Stimulated activated naive CD8-positive, alpha-beta T cell treated with anti-CD3 and anti-CD28 coated beads, Interleukin-15, amount 100 ng/mL, for 72 hours (primary cell): ENCODE measurements around the gene GTSE1.

Source experiments
- ATAC-seq: fragments of 150-1000 bp; cut with Tn5 transposase; 2 replicates; pipeline ENCODE4 v1.10.0; 2021; ENCODE audit warnings: mild to moderate bottlenecking, moderate library complexity
- DNase-seq, 2 donors: peaks; one replicate each; pipeline ENCODE4 v3.0.0; 2021 to 2022
- H3K27ac Mint-ChIP-seq, 2 donors: one replicate each; pipeline ENCODE4 v1.8.0; 2022; ENCODE audit warnings: mild to moderate bottlenecking in 2 of 2, mixed read lengths in 2 of 2, moderate library complexity in 2 of 2
- H3K27me3 Mint-ChIP-seq: one replicate; pipeline ENCODE4 v1.8.0; 2022; ENCODE audit warnings: mixed read lengths
- H3K4me1 Mint-ChIP-seq: one replicate; pipeline ENCODE4 v1.8.0; 2022; ENCODE audit warnings: mild to moderate bottlenecking, mixed read lengths
- H3K4me3 Mint-ChIP-seq, 2 donors: one replicate each; pipeline ENCODE4 v1.8.0; 2022; ENCODE audit warnings: mild to moderate bottlenecking in 2 of 2, mixed read lengths in 2 of 2, moderate library complexity in 1 of 2
- H3K9me3 Mint-ChIP-seq, 2 donors: one replicate each; pipeline ENCODE4 v1.8.0; 2022; ENCODE audit warnings: mixed read lengths in 2 of 2

Gene GTSE1

DNA sequence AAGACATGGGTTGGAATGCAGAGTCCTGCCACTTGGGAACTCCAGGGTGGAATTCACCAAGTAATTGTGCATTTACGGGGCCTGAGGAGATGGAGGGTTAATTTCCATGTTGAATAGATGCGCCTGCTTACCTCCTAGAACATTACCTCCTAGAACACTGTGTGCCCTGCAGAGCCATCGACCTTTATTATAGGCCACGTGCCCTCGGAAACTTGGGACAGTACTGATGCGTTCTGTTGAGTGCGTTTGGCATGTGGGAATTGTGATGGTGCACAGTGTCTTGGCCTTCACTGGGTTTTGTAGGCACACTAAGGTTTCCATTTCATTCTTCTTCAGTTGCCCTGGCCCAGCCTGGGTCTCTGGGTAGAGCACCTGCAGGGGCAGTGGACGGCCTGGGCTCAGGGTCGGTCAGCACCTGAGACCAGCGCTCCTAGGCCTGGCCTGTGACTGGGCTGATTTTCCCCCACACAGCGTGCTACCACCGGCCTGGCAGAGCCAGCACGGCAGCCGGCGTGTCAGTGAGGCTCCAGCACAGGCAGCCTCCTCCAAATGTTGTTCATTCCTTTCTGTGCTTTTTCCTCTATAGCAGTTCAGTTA is 51.5 kb downstream of the GTSE1 start:
- H3K27me3 Mint-ChIP-seq, result no peaks in the 10 kb centered on the region
- peak overlapping the region in 1 of 2 donors; percentile 19 for H3K27ac Mint-ChIP-seq
- DNase-seq (no peak), ATAC-seq (no peak)
- no peak overlapping the region for H3K4me3 Mint-ChIP-seq
- peaks cover 4% of the 10 kb centered on the region for H3K4me1 Mint-ChIP-seq
- H3K9me3 Mint-ChIP-seq, result no peaks in the 10 kb centered on the region

DNA sequence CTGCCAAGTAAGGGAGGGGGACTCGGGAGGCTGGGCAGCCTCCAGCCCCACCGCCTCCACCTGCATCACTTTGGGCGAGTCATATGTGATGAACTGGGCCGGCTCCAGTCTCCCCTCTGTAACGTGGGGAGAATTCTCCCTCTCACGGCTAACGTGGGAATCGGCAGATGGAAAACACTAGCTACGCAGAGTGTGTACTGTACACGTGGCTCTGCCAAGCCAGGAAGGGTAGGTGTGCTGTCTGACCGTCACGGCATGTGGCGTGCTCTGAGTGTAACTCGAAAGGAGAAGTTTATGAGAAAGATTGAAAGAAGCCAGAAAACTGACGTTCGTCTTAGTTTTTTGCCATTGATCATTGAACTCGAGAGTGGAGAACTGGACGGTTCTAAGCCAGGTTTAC is 52.6 kb downstream of the GTSE1 start:
- Mint-ChIP-seq H3K4me3 (no peak overlapping the region), H3K4me1 (peaks cover 4% of the 10 kb centered on the region), H3K27me3 (no peaks in the 10 kb centered on the region), H3K9me3 (no peaks in the 10 kb centered on the region), H3K27ac (no peak overlapping the region)
- no peak for DNase-seq
- ATAC-seq, result no peak

DNA sequence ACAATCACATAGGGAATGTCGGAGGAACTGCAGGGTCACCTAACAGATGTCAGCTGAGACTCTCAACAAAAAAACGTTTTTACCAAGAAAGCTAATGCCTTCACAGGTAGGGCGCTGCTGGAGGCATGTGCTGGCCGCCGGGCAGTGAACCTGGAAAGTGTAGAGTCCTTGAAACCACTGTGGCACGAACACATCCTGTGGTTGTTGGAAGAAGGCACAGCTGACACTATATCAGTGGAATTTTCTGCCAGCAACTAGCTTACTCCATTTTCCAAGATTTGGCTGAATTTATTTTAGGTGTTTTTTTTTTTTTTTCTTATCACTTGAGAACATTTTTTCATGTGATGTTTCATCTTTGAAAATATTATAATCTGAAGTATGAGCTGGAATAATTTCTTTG is 53.0 kb downstream of the GTSE1 start:
- H3K27ac Mint-ChIP-seq, result no peak overlapping the region
- H3K4me1 Mint-ChIP-seq, result peaks cover 4% of the 10 kb centered on the region
- H3K27me3 Mint-ChIP-seq, result no peaks in the 10 kb centered on the region
- DNase-seq (no peak), ATAC-seq (no peak)
- no peaks in the 10 kb centered on the region for H3K9me3 Mint-ChIP-seq
- no peak overlapping the region for H3K4me3 Mint-ChIP-seq

DNA sequence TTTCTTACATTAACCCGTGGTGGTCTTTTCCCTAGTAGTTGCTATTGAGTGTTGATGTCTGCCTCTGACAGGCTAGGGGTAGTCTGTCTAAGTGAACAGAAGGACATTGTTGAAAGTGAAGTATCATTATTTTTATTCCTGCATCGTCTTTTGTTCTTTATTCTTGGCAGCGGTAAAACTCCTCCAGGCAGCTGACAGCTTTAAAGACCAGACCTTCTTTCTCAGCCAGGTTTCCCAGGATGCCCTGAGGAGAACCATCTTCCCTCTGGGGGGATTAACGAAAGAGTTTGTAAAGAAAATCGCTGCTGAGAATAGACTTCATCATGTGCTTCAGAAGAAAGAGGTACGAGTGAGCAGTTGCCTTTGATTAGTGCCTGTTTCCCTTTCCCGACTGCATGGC is 53.5 kb downstream of the GTSE1 start:
- Mint-ChIP-seq H3K4me3 (no peak overlapping the region), H3K9me3 (no peaks in the 10 kb centered on the region), H3K27ac (no peak overlapping the region), H3K4me1 (peaks cover 4% of the 10 kb centered on the region), H3K27me3 (no peaks in the 10 kb centered on the region)
- ATAC-seq (no peak), DNase-seq (no peak)

DNA sequence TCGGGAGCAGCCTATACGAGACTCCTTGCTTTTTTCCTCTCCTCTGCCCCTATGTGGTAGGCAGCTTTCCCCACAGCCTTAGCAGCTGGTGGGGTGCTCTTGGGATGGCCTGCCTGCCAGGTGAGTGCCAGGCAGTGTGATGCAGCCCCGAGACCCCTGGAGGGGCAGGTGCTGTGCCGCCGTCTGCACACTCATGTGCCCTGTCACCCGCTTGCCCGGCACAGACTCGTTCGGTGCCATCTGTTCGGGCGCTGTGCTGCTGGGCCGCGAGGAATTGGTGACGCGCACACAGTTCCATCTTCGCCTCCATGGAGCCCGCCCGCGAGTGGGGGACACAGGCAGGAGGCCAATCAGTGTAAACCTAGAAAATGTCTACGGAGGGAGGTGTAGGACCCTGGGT is 54.0 kb downstream of the GTSE1 start:
- peaks cover 4% of the 10 kb centered on the region for H3K4me1 Mint-ChIP-seq
- H3K27ac Mint-ChIP-seq, result peak overlapping the region; percentile 86 to 92
- DNase-seq (no peak), ATAC-seq (no peak)
- H3K27me3 Mint-ChIP-seq, result no peaks in the 10 kb centered on the region
- no peaks in the 10 kb centered on the region for H3K9me3 Mint-ChIP-seq
- H3K4me3 Mint-ChIP-seq, result no peak overlapping the region

DNA sequence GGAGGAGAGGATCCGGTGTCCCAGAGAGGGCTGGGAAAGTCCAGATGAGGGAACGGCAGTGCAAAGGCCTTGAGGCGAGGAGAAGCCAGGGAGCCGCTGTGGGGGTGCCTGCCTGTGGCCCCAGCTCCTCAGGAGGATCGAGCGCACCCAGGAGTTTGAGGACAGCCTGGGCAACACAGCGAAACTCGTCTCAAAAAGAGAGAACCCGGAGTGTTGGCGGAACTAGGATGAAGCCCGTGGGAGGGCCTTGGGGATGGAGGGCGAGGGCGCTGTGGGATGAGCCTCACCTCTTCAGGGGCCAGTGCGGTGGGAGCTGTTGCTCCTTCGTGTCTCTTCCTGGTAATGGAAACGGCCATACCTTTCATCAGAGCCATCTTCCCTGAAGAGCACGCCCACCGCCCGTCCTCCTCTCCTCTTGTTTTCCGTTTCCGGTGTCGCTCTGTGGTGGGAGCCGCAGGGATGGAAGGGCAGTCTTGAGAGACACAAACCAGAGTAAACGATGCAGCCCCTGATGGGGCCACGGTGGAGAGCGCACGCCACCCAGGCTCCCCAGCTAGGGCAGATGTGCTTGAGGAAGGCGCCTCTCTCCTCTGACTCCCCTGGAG is 54.6 kb downstream of the GTSE1 start:
- peak overlapping the region; percentile 81 to 86 for H3K27ac Mint-ChIP-seq
- no peaks in the 10 kb centered on the region for H3K9me3 Mint-ChIP-seq
- peaks cover 4% of the 10 kb centered on the region for H3K4me1 Mint-ChIP-seq
- no peak overlapping the region for H3K4me3 Mint-ChIP-seq
- no peak for DNase-seq
- no peak for ATAC-seq
- H3K27me3 Mint-ChIP-seq, result no peaks in the 10 kb centered on the region

DNA sequence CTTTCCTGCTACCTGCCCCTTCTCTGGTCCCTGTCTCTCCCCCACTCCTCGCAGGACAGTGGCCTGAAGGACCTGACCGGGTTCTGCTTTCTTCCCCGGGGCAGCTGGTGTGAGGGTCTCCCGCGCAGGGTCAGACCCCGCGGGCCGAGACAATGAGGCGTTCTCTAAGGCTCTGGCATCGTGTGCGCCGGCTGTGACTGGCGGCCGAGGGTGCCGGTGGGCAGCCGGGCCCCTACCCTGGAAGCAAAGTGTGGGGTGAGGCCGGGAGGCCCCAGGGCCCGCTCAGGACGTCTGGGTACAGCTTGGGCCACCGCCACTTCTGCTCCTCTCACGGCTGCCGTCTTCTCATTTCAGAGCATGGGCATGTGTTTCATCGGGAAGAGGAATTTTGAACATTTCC is 55.1 kb downstream of the GTSE1 start:
- Mint-ChIP-seq H3K9me3 (no peaks in the 10 kb centered on the region), H3K27me3 (no peaks in the 10 kb centered on the region), H3K27ac (no peak overlapping the region), H3K4me3 (no peak overlapping the region), H3K4me1 (peaks cover 4% of the 10 kb centered on the region)
- no peak for ATAC-seq
- DNase-seq, result no peak

DNA sequence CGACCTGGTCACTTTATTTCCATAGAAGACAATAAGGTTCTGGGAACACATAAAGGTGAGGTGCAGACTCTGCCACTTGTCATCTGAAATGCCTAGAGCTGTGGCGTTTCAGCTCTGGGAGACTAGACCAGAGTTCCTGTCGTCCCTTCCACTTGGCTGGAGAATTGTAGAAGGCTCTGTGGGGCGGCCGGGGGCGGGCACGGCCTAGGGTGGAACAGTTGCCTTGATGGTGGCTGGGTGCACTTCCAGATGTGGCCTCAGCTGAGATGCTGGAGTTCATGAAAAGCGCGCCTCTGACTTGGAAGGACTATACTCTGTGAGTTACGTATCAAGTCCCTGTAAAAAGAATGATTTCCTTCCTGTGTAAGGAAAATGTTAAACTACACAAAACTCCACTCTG is 55.6 kb downstream of the GTSE1 start:
- Mint-ChIP-seq H3K4me1 (peaks cover 4% of the 10 kb centered on the region), H3K27ac (no peak overlapping the region), H3K27me3 (no peaks in the 10 kb centered on the region), H3K9me3 (no peaks in the 10 kb centered on the region), H3K4me3 (no peak overlapping the region)
- no peak for DNase-seq
- no peak for ATAC-seq

DNA sequence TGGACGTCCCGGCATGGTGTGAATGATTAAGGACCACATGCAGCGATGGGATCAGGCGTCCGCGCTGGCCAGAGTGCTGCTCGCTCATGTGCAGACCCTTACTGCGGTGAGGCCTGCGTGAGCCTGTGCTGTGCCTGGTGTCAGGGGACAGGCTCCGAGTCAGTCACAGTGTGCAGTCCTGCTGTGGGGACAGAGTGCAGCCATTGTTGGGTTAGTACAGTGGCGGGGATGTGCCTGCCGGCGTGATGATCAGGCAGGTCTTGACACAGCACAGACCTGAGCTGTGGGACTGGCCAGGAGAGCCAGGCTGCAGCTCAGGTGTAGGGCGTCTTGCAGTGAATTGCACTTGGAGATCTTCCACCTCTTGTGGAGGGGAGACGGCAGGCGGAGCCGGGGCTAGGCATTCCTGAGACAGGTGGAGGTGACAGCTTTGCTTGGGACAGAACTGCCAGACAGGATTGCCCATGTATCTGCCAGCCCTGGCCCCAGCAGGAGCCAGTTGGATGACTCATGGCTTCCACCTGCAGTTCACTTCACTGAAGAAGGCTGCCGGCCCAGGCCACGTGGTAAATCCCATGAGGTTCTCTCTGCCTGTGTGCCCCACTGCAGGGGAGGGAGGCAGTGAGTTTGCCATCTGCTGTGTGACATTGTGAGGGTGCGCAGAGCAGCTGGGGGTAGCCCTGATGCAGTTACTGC is 56.2 kb downstream of the GTSE1 start:
- DNase-seq (no peak), ATAC-seq (no peak)
- Mint-ChIP-seq H3K4me3 (no peak overlapping the region), H3K27me3 (no peaks in the 10 kb centered on the region), H3K27ac (no peak overlapping the region), H3K4me1 (peaks cover 4% of the 10 kb centered on the region), H3K9me3 (no peaks in the 10 kb centered on the region)

DNA sequence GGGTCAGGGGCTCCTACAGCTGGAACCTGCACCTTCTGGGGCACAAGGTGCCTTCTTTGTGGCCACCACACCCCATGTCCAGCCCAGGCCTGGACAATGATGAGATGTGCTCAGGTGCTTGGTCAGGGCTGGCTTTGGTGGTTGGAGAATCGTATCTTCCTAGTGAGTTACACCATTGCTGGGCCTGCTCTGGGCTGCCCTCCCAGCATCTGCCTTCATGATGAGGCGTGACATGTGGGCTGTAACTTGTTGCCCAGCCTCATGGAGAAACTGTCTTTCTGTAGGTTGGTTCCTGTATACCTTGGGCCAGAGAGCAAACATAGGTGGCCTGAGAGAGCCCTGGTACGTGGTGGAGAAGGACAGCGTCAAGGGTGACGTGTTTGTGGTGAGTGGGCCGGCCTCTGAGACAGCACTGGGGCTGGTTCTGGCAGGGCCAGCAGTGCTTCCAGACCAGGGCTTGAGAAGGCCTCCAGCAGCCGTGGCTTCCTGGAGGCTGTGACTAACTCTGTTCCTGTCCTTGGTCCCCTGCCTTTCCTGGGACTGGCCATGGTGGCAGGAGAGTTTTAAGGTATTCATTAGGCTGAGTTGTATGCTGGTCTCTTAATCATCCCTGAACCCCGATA is 56.9 kb downstream of the GTSE1 start:
- Mint-ChIP-seq H3K4me3 (no peak overlapping the region), H3K4me1 (peaks cover 4% of the 10 kb centered on the region), H3K27ac (peak overlapping the region in 1 of 2 donors; percentile 21), H3K9me3 (no peaks in the 10 kb centered on the region), H3K27me3 (no peaks in the 10 kb centered on the region)
- DNase-seq (no peak), ATAC-seq (no peak)

DNA sequence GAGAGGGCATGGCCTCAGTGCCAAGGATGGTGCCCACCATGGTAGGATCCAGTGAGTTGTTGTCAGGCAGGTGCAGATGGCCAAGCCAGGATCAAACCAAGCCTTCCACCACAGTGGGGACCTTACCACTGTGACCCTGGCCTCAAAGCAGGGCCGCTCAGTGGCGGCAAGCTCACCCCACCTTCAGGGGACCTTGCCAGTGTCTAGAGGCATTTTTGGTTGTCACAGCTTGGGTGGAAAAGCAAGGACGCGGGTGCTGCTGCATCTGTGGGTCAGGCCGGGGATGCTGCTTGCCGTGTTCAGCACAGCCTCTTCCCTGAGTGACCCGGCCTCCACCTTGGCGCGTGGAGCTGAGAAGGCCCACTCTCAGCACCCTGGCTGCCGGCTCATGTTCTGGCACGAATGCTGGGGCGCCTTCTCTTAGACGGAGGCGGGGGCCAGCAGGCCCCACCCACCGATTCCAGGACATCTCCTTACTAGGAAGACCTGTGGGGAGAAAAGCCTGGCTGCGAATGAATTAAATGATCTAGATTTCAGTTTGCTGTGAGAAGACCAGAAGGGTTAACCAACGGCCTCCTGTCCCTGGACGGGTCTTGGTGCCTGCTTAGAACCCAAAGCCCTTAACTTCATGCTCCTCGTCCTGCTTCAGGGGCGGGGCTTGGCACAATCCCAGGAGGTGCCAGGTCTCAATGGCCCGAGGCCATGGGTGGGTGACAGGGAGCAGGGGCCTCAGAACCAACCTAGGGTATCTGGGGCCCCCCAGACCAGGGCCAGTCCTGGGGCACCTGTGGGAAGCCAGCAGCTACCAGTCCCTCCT is 57.7 kb downstream of the GTSE1 start:
- Mint-ChIP-seq H3K27ac (no peak overlapping the region), H3K27me3 (no peaks in the 10 kb centered on the region), H3K4me1 (peaks cover 4% of the 10 kb centered on the region), H3K4me3 (no peak overlapping the region), H3K9me3 (no peaks in the 10 kb centered on the region)
- DNase-seq, result no peak
- ATAC-seq, result no peak

DNA sequence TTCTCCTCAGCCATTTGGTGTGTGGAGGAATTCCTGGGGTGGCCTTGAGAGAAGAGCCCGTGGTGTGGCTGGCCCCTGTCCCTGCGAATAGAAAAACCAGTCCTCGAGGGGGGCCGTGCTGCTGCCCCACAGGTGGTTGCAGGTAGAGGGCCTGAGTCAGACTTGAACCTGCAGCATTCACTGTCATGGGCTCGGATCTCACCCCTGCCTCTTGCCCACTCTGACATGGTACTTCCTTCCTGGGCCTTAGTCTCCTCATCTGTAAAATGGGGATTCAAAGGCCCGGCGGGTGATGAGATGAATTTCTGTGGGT is 58.3 kb downstream of the GTSE1 start:
- peaks cover 4% of the 10 kb centered on the region for H3K4me1 Mint-ChIP-seq
- ATAC-seq (no peak), DNase-seq (no peak)
- H3K27me3 Mint-ChIP-seq, result no peaks in the 10 kb centered on the region
- H3K9me3 Mint-ChIP-seq, result no peaks in the 10 kb centered on the region
- no peak overlapping the region for H3K4me3 Mint-ChIP-seq
- H3K27ac Mint-ChIP-seq, result no peak overlapping the region

DNA sequence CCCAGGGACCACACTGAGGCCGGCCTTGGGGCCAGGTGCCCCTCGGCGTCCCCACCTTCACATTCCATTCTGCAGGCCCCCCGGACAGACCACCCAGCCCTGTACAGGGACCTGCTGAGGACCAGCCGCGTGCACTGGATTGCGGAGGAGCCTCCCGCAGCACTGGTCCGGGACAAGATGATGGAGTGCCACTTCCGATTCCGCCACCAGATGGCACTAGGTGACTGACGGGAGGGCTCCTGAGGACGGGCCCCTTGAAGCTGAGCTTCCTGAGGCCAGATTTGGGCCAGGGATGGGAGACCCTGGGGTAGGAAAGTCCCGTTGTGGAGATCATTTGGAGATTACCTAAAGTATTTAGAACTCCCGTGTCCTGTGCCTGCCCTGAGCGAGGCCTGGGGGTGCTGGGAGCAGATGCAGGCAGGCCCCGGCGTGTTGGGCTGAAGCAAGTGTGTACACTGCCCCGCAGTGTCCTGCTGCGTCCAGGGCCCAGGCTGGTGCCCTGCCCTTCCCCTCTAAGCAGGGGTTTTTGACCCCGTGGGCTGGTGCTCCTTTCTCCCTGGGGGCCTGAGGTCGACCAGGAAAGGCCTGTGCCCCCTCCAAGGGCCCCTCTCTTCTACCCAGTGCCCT is 58.8 kb downstream of the GTSE1 start:
- peak overlapping the region in 1 of 2 donors; percentile 92 for H3K27ac Mint-ChIP-seq
- no peaks in the 10 kb centered on the region for H3K27me3 Mint-ChIP-seq
- H3K9me3 Mint-ChIP-seq, result no peaks in the 10 kb centered on the region
- H3K4me3 Mint-ChIP-seq, result no peak overlapping the region
- peaks cover 4% of the 10 kb centered on the region for H3K4me1 Mint-ChIP-seq
- DNase-seq, result peak; percentile 51 to 58
- peak; percentile 58 for ATAC-seq

DNA sequence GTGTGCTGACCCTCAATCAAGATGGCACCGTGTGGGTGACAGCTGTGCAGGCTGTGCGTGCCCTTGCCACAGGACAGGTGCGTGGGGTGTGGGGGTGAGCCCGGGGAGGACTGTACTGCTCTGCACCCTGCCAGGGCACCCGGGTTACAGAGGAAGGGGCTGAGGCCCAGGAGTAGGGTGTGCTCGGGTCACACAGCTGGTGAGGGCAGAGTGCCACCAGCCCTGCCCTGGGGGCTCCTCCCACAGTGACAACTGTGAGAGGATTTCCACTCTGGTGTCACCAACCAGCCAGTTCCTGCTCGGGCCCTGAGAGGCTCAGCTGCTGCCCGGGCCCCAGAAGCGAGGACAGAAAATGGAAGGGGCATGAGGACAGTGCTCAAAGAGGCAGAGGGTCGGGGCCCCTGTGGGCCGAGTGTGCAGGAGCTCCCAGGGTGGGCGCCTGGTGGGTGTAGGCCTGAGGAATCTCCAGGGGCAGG is 59.4 kb downstream of the GTSE1 start:
- Mint-ChIP-seq H3K4me1 (peaks cover 4% of the 10 kb centered on the region), H3K27me3 (no peaks in the 10 kb centered on the region), H3K27ac (no peak overlapping the region), H3K4me3 (no peak overlapping the region), H3K9me3 (no peaks in the 10 kb centered on the region)
- DNase-seq (no peak), ATAC-seq (peak; percentile 13)
